ENCODE measurements around the gene SPRED2. TPM values are rescaled to one million over a fixed set of nuclear protein-coding genes. Genes with fewer than 3 reads are reported as not detected.
A peak's percentile ranks its signal among the peaks of the same experiment; 100 is the strongest.

The SPRED2 gene
- total and polyA plus RNA-seq, 7 experiments from 2014 or later, result 0.34 to 7.9 (median 0.57) TPM

GRCh38 chr2:65311596-65311995 is 120.8 kb downstream of the SPRED2 start:
- CTCF ChIA-PET, result no interaction called here
- POLR2A ChIA-PET, result no interaction called here
- Histone ChIP-seq H3K36me3 (ENCODE audit: control insufficient read depth in 2 of 3, insufficient read depth in 3 of 3, low read length in 3 of 3) (no peaks in the 10 kb centered on the region), H3K27me3 (ENCODE audit: control insufficient read depth in 2 of 2, insufficient read depth in 2 of 2, low read length in 2 of 2) (no peaks in the 10 kb centered on the region), H3K27ac (ENCODE audit: low read depth, low read length) (no peak overlapping the region), H3K9me3 (ENCODE audit: control insufficient read depth in 2 of 3, low read length in 3 of 3) (no peaks in the 10 kb centered on the region), H3K4me1 (ENCODE audit: control insufficient read depth in 2 of 2, insufficient read depth in 2 of 2, low read length in 2 of 2) (no peaks in the 10 kb centered on the region), H3K4me3 (ENCODE audit: low read length) (no peak overlapping the region)
- peaks cover 0 to 6% (median 0%) of the 10 kb centered on the region in 7 donors for H3K4me1 Mint-ChIP-seq
- peaks cover 0 to 2% (median 0%) of the 10 kb centered on the region in 11 donors for H3K9me3 Mint-ChIP-seq
- H3K27me3 Mint-ChIP-seq, result no peaks in the 10 kb centered on the region
- H3K27ac Mint-ChIP-seq, result no peak overlapping the region
- H3K4me3 Mint-ChIP-seq, result no peak overlapping the region
- ATAC-seq (no peak), DNase-seq (no peak)
- intact Hi-C loops (cut with micrococcal nuclease), result no loop called here
- H3K36me3 Mint-ChIP-seq, result peaks cover 0 to 20% (median 4%) of the 10 kb centered on the region in 5 donors

DNA sequence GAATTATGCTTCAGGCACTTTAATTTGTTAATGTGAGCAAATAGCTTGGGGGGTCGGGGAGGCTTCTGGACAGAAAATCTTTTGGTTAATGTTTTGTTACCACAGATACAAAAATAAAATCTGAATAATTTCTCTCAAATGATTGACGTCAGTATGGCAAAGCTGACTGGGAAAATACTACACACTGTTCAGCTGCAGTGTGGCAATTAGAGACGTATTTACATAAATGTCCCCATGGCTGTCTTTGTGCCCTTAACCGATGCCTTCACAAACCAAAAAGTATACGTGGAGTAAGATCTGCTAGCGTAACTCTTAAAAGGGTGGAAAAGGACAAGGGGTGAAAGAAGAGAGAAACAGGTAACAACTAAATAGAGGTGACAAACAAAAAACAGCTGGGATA is 121.3 kb downstream of the SPRED2 start:
- DNase-seq (no peak), ATAC-seq (no peak)
- H3K4me1 ChIP-seq (ENCODE audit: control insufficient read depth in 2 of 2, insufficient read depth in 2 of 2, low read length in 2 of 2), result no peaks in the 10 kb centered on the region
- no peaks in the 10 kb centered on the region for H3K9me3 ChIP-seq (ENCODE audit: control insufficient read depth in 2 of 3, low read length in 3 of 3)
- Mint-ChIP-seq H3K4me3 (no peak overlapping the region), H3K27ac (no peak overlapping the region), H3K36me3 (peaks cover 0 to 17% (median 4%) of the 10 kb centered on the region in 5 donors), H3K4me1 (peaks cover 0 to 6% (median 0%) of the 10 kb centered on the region in 7 donors), H3K27me3 (no peaks in the 10 kb centered on the region), H3K9me3 (peaks cover 0 to 2% (median 0%) of the 10 kb centered on the region in 11 donors)
- ChIA-PET CTCF (no interaction called here), POLR2A (no interaction called here)
- H3K27me3 ChIP-seq (ENCODE audit: control insufficient read depth in 2 of 2, insufficient read depth in 2 of 2, low read length in 2 of 2), result no peaks in the 10 kb centered on the region
- no peak overlapping the region for H3K4me3 ChIP-seq (ENCODE audit: low read length)
- H3K36me3 ChIP-seq (ENCODE audit: control insufficient read depth in 2 of 3, insufficient read depth in 3 of 3, low read length in 3 of 3), result no peaks in the 10 kb centered on the region
- no peak overlapping the region for H3K27ac ChIP-seq (ENCODE audit: low read depth, low read length)
- intact Hi-C loops (cut with micrococcal nuclease), result no loop called here

DNA sequence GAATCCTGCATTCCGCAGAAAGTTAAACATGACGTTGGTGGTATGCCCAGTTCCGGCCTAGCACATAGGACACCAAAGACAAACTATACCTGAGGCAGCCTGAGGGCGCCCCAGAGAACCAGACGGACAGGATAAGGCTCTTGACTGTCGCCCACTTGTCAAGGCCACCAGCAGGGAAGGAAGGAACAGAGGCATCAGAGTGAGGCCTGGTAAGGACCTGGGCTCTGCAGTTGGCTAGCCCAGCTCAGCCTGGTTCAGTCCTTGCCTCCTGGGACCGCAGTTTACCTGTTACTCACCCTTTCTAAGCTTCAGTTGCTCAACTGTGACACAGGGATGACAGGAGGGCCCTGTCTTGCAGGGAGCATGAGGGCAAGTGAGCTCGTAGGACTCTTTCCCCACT is 122.7 kb downstream of the SPRED2 start:
- H3K9me3 ChIP-seq (ENCODE audit: control insufficient read depth in 2 of 3, low read length in 3 of 3), result no peaks in the 10 kb centered on the region
- DNase-seq (no peak), ATAC-seq (no peak)
- Mint-ChIP-seq H3K27ac (no peak overlapping the region), H3K27me3 (no peaks in the 10 kb centered on the region), H3K9me3 (peaks cover 0 to 2% (median 0%) of the 10 kb centered on the region in 11 donors), H3K4me1 (peaks cover 0 to 6% (median 0%) of the 10 kb centered on the region in 7 donors), H3K4me3 (no peak overlapping the region), H3K36me3 (peaks cover 0 to 17% (median 4%) of the 10 kb centered on the region in 5 donors)
- intact Hi-C loops (cut with micrococcal nuclease), result no loop called here
- no peak overlapping the region for H3K27ac ChIP-seq (ENCODE audit: low read depth, low read length)
- CTCF ChIA-PET, result no interaction called here
- POLR2A ChIA-PET, result interaction anchor here (0.6 kb wide), 1 partner anchor 9 kb away, joined by 3 read pairs; no protein-coding TSS in a partner anchor
- H3K27me3 ChIP-seq (ENCODE audit: control insufficient read depth in 2 of 2, insufficient read depth in 2 of 2, low read length in 2 of 2), result no peaks in the 10 kb centered on the region
- no peaks in the 10 kb centered on the region for H3K36me3 ChIP-seq (ENCODE audit: control insufficient read depth in 2 of 3, insufficient read depth in 3 of 3, low read length in 3 of 3)
- no peak overlapping the region for H3K4me3 ChIP-seq (ENCODE audit: low read length)
- H3K4me1 ChIP-seq (ENCODE audit: control insufficient read depth in 2 of 2, insufficient read depth in 2 of 2, low read length in 2 of 2), result no peaks in the 10 kb centered on the region

GRCh38 chr2:65305934-65306333 is 126.5 kb downstream of the SPRED2 start:
- intact Hi-C loops (cut with micrococcal nuclease), result no loop called here
- Histone ChIP-seq H3K9me3 (ENCODE audit: control insufficient read depth in 2 of 3, low read length in 3 of 3) (no peaks in the 10 kb centered on the region), H3K4me1 (ENCODE audit: control insufficient read depth in 2 of 2, insufficient read depth in 2 of 2, low read length in 2 of 2) (peaks cover 11 to 18% of the 10 kb centered on the region in 2 donors), H3K27me3 (ENCODE audit: control insufficient read depth in 2 of 2, insufficient read depth in 2 of 2, low read length in 2 of 2) (no peaks in the 10 kb centered on the region), H3K27ac (ENCODE audit: low read depth, low read length) (no peak overlapping the region), H3K4me3 (ENCODE audit: low read length) (no peak overlapping the region), H3K36me3 (ENCODE audit: control insufficient read depth in 2 of 3, insufficient read depth in 3 of 3, low read length in 3 of 3) (no peaks in the 10 kb centered on the region)
- ATAC-seq (no peak), DNase-seq (no peak)
- H3K27ac Mint-ChIP-seq, result no peak overlapping the region
- H3K36me3 Mint-ChIP-seq, result peaks cover 0 to 4% (median 0%) of the 10 kb centered on the region in 5 donors
- no peak overlapping the region for H3K4me3 Mint-ChIP-seq
- H3K4me1 Mint-ChIP-seq, result peaks cover 16 to 26% (median 23%) of the 10 kb centered on the region in 7 donors
- peaks cover 0 to 24% (median 0%) of the 10 kb centered on the region in 5 donors for H3K27me3 Mint-ChIP-seq
- POLR2A ChIA-PET, result no interaction called here
- CTCF ChIA-PET, result no interaction called here
- peaks cover 0 to 2% (median 0%) of the 10 kb centered on the region in 11 donors for H3K9me3 Mint-ChIP-seq

GRCh38 chr2:65300761-65301711 is 131.4 kb downstream of the SPRED2 start:
- peak; percentile 31 to 85 (median 81) for DNase-seq
- Mint-ChIP-seq H3K36me3 (peaks cover 0 to 4% (median 0%) of the 10 kb centered on the region in 5 donors), H3K27ac (peak overlapping the region; percentile 88 to 96 (median 94)), H3K9me3 (peaks cover 0 to 2% (median 0%) of the 10 kb centered on the region in 11 donors), H3K4me1 (peaks cover 24 to 57% (median 38%) of the 10 kb centered on the region in 7 donors), H3K4me3 (peak overlapping the region; percentile 70 to 95 (median 86)), H3K27me3 (peaks cover 0 to 41% (median 0%) of the 10 kb centered on the region in 5 donors)
- H3K36me3 ChIP-seq (ENCODE audit: control insufficient read depth in 2 of 3, insufficient read depth in 3 of 3, low read length in 3 of 3), result no peaks in the 10 kb centered on the region
- H3K4me1 ChIP-seq (ENCODE audit: control insufficient read depth in 2 of 2, insufficient read depth in 2 of 2, low read length in 2 of 2), result peaks cover 21 to 29% of the 10 kb centered on the region in 2 donors
- H3K27ac ChIP-seq (ENCODE audit: low read depth, low read length), result peak overlapping the region; percentile 24
- ATAC-seq, result peak; percentile 89
- no peaks in the 10 kb centered on the region for H3K27me3 ChIP-seq (ENCODE audit: control insufficient read depth in 2 of 2, insufficient read depth in 2 of 2, low read length in 2 of 2)
- H3K9me3 ChIP-seq (ENCODE audit: control insufficient read depth in 2 of 3, low read length in 3 of 3), result no peaks in the 10 kb centered on the region
- ChIA-PET CTCF (interaction anchor here (1.2 kb wide), 1 partner anchor 236 kb away, joined by 3 read pairs; no protein-coding TSS in a partner anchor), POLR2A (interaction anchor here (0.6 to 1.9 kb wide), 4 partner anchors 9 to 472 kb away, joined by 3 to 10 read pairs (median 4); partner anchors contain the start of gene ACTR2)
- H3K4me3 ChIP-seq (ENCODE audit: low read length), result peak overlapping the region; percentile 53
- intact Hi-C loops (cut with micrococcal nuclease), result loop anchor here (1.0 to 5.0 kb wide), 9 partner anchors 26 to 135 kb away; partner anchors contain the start of gene ACTR2 (in 1 of the 2)

GRCh38 chr2:65300134-65300760 is 132.2 kb downstream of the SPRED2 start:
- ATAC-seq (no peak), DNase-seq (peak in 1 of 9 donors; percentile 10)
- ChIA-PET POLR2A (interaction anchor here (1.9 kb wide), 1 partner anchor 73 kb away, joined by 10 read pairs; the partner anchor contains the start of gene ACTR2), CTCF (interaction anchor here (1.2 kb wide), 1 partner anchor 235 kb away, joined by 3 read pairs; no protein-coding TSS in a partner anchor)
- Histone ChIP-seq H3K4me3 (ENCODE audit: low read length) (peak overlapping the region; percentile 53), H3K9me3 (ENCODE audit: control insufficient read depth in 2 of 3, low read length in 3 of 3) (no peaks in the 10 kb centered on the region), H3K27me3 (ENCODE audit: control insufficient read depth in 2 of 2, insufficient read depth in 2 of 2, low read length in 2 of 2) (no peaks in the 10 kb centered on the region), H3K4me1 (ENCODE audit: control insufficient read depth in 2 of 2, insufficient read depth in 2 of 2, low read length in 2 of 2) (peaks cover 21 to 29% of the 10 kb centered on the region in 2 donors), H3K36me3 (ENCODE audit: control insufficient read depth in 2 of 3, insufficient read depth in 3 of 3, low read length in 3 of 3) (no peaks in the 10 kb centered on the region), H3K27ac (ENCODE audit: low read depth, low read length) (no peak overlapping the region)
- Mint-ChIP-seq H3K27me3 (peaks cover 0 to 46% (median 0%) of the 10 kb centered on the region in 5 donors), H3K4me3 (peak overlapping the region; percentile 70 to 95 (median 86)), H3K36me3 (peaks cover 0 to 4% (median 0%) of the 10 kb centered on the region in 5 donors), H3K4me1 (peaks cover 24 to 59% (median 38%) of the 10 kb centered on the region in 7 donors), H3K27ac (peak overlapping the region; percentile 88 to 96 (median 94)), H3K9me3 (peaks cover 0 to 2% (median 0%) of the 10 kb centered on the region in 11 donors)
- intact Hi-C loops (cut with micrococcal nuclease), result loop anchor here (2.0 to 5.0 kb wide), 5 partner anchors 35 to 83 kb away; partner anchors contain the start of gene ACTR2 (in 1 of the 2)

Measured in naive thymus-derived CD4-positive, alpha-beta T cell (primary cell).